Tibial nerve (tissue), 4 donors: ENCODE results near the gene SMIM7. TPM values are rescaled to one million over a fixed set of nuclear protein-coding genes. Genes with fewer than 3 reads are reported as not detected.

Experiments
- DNase-seq, 2 donors: peaks; one replicate each; pipeline ENCODE4 v3.0.0-alpha.2; 2019; ENCODE audit warnings: low spot score in 2 of 2
- H3K27ac ChIP-seq, 4 donors: fragments of 200-600 bp; sonication (generic) in 3 of 4; one replicate each; pipeline ENCODE4 v1.5.1; 2017 to 2019; ENCODE audit warnings: mild to moderate bottlenecking in 1 of 4
- H3K27me3 ChIP-seq, 2 donors: fragments of 200-600 bp; sonication (generic) in 1 of 2; one replicate each; pipeline versions ENCODE4 v1.5.1 to v1.6.0; 2017 to 2019
- H3K36me3 ChIP-seq, 3 donors: fragments of 200-600 bp; sonication (generic); one replicate each; pipeline ENCODE4 v1.5.1; 2018 to 2019
- H3K4me1 ChIP-seq, 4 donors: fragments of 200-600 bp; sonication (generic) in 3 of 4; one replicate each; pipeline ENCODE4 v1.5.1; 2017 to 2019
- H3K4me3 ChIP-seq, 4 donors: fragments of 200-600 bp; sonication (generic) in 3 of 4; one replicate each; pipeline ENCODE4 v1.5.1; 2017 to 2019; ENCODE audit warnings: mild to moderate bottlenecking in 1 of 4, moderate library complexity in 1 of 4
- H3K9me3 ChIP-seq, 4 donors: fragments of 200-600 bp; sonication (generic) in 3 of 4; one replicate each; pipeline ENCODE4 v1.5.1; 2017 to 2019
- EP300 ChIP-seq, 2 donors: sonication (generic); formaldehyde crosslinking; IDR thresholded peaks; one replicate each; pipeline ENCODE4 v1.6.1; 2017; ENCODE audit warnings: antibody characterized with exemption in 2 of 2, mild to moderate bottlenecking in 1 of 2
- POLR2A ChIP-seq, 2 donors: fragments of 450-650 bp; IDR thresholded peaks; one replicate each; pipeline ENCODE4 v1.6.1; 2017; ENCODE audit warnings: antibody characterized with exemption in 2 of 2, mild to moderate bottlenecking in 2 of 2, moderate library complexity in 2 of 2
- WGBS, 2 donors: methylation state at CpG; one replicate each; pipeline ENCODE4 v1.1.5; 2018; 5-methylcytosine and 5-hydroxymethylcytosine counted together
- total RNA-seq, 4 donors: library from RNA; depleted of rRNA; stranded (reverse); fragments of >200 nt; gene quantifications; one replicate each; pipeline ENCODE4 v1.1.0, GENCODE V29; 2016
- TF ChIP-seq, protein P1 (sequence below), 5 experiments: fragments of 200-600 bp in 3 of 5; fragments of 450-650 bp in 2 of 5; sonication (generic) in 3 of 5; IDR thresholded peaks; one replicate each; pipeline ENCODE4 v1.5.1; 2016 to 2019; ENCODE audit warnings: antibody characterized with exemption in 5 of 5, mild to moderate bottlenecking in 3 of 5, moderate library complexity in 2 of 5

Gene SMIM7
- 100 to 1,000 TPM; 105 to 175 (median 132) TPM for total RNA-seq

DNA sequence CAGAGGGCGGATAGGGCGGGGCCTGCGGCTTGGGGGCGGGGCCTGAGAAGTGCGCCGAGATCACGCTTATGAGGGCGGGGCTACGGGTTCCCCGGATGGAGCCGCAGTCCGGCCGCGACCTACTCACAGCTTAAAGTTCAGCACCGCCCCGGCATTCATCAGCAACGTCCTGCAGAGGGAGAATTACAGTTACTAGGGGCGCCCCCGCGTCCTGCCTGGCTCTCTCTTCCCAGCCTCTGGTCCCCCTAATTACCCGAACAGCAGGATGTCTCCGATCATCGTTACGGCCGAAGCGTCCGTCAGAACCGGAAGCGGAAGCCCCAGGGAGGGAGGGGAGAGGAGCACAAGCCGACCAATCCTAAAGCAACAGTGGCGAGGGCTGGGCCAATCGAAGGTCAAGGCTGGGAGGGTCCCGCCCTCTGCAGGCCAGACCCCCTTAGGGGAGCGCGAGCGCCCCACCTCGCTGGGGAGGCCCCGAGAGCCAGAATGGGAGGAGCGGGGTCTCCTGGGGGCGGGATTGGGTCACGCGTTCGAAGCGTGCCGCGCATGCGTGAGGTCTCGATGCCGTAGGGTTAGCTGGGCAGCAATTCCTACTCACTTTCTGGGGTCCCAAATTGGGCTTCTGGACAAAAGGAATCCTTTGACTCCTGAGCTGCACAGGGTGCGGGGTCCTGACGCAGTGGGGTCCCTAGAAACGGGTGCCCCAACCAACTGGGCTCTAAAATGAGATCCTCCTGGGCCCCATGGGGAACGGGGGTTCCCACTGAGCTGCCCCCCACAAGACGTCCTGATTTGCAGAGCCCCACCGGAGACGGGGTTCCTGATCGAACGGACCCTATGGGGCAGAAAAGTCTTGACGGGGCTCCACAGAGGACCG, at the start of gene SMIM7:
SMIM7 (minus strand) TSS at position 313 of the 877 bp plus-strand sequence; CDS start at position 279, 34 bp downstream.
- DNase-seq = peak; percentile 96
- TF ChIP-seq, protein P1, sequence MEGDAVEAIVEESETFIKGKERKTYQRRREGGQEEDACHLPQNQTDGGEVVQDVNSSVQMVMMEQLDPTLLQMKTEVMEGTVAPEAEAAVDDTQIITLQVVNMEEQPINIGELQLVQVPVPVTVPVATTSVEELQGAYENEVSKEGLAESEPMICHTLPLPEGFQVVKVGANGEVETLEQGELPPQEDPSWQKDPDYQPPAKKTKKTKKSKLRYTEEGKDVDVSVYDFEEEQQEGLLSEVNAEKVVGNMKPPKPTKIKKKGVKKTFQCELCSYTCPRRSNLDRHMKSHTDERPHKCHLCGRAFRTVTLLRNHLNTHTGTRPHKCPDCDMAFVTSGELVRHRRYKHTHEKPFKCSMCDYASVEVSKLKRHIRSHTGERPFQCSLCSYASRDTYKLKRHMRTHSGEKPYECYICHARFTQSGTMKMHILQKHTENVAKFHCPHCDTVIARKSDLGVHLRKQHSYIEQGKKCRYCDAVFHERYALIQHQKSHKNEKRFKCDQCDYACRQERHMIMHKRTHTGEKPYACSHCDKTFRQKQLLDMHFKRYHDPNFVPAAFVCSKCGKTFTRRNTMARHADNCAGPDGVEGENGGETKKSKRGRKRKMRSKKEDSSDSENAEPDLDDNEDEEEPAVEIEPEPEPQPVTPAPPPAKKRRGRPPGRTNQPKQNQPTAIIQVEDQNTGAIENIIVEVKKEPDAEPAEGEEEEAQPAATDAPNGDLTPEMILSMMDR (IDR thresholded peaks at IDR 0.05) = peak in 3 of 5 experiments; percentile 27 to 49 (median 32)
- TF ChIP-seq POLR2A (IDR thresholded peaks at IDR 0.05) = peak; percentile 72 to 87
- peak; percentile 87 to 98 for TF ChIP-seq EP300 (IDR thresholded peaks at IDR 0.05)
- Histone ChIP-seq H3K4me3 (peak within 1 kb of the TSS; percentile 54 to 87 (median 78)), H3K4me1 (peaks cover 0 to 52% (median 16%) of the 10 kb centered on the region in 4 donors), H3K27ac (peak within 1 kb of the TSS; percentile 86 to 97 (median 90)), H3K36me3 (peaks cover 4 to 29% (median 7%) of the 10 kb centered on the region in 3 donors), H3K27me3 (no peaks in the 10 kb centered on the region), H3K9me3 (no peaks in the 10 kb centered on the region)
- WGBS, 2 donors = 0 to 1% methylated on average over 46 to 49 of the region's 60 CpGs

DNA sequence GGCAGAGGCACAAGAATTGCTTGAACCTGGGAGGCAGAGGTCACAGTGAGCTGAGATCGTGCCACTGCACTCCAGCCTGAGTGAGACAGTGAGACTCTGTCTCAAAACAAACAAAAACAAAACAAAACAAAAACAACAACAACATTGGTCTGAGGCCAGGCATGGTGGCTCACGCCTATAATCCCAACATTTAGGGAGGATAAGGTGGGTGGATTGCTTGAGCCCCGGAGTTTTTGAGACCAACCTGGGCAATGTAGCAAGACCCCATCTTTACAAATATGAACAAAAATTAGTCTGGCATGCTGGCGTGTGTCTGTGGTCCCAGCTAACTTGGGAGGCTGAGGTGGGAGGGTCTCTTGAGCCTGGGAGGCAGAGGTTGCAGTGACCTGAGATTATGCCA, 43.7 kb upstream of the SMIM7 start:
- TF ChIP-seq EP300 (IDR thresholded peaks at IDR 0.05) = no peak
- no peak for TF ChIP-seq POLR2A (IDR thresholded peaks at IDR 0.05)
- TF ChIP-seq, protein P1 (IDR thresholded peaks at IDR 0.05) = no peak

DNA sequence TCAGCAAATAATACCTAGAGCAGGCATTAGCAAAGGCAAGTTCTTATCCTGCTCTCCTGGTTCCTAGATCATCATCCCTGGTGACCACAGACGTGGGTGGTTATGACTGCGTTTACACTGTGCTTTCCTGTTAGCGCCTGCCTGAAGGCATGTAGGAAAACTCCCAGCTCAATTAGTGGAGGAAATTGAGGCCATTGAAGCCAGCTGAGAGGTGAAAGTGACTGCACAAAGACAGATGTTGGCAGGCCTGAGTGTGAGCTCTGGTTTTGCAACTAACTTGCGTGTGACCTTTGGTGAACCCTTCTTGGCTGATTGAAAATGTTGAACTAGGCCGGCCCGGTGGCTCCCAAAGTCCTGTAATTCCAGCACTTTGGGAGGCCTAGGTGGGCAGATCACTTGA, 42.2 kb upstream of the SMIM7 start:
- WGBS, 2 donors = 21 to 39% methylated on average over 6 of the region's 6 CpGs
- TF ChIP-seq POLR2A (IDR thresholded peaks at IDR 0.05) (no peak), EP300 (IDR thresholded peaks at IDR 0.05) (peak in 1 of 2 donors; percentile 79)
- no peaks in the 10 kb centered on the region for H3K9me3 ChIP-seq
- peak; percentile 43 to 83 for DNase-seq
- H3K4me3 ChIP-seq = no peak overlapping the region
- no peaks in the 10 kb centered on the region for H3K27me3 ChIP-seq
- peaks cover 0 to 21% (median 0%) of the 10 kb centered on the region in 4 donors for H3K4me1 ChIP-seq
- H3K36me3 ChIP-seq = no peaks in the 10 kb centered on the region
- no peak overlapping the region for H3K27ac ChIP-seq

More for the DNA sequence above, 43.7 kb upstream of the SMIM7 start:
- 76 to 83% methylated on average over 4 of the region's 4 CpGs for WGBS, 2 donors
- no peak for DNase-seq
- H3K4me3 ChIP-seq = no peak overlapping the region
- H3K9me3 ChIP-seq = no peaks in the 10 kb centered on the region
- H3K4me1 ChIP-seq = peaks cover 0 to 21% (median 0%) of the 10 kb centered on the region in 4 donors
- no peaks in the 10 kb centered on the region for H3K27me3 ChIP-seq
- no peak overlapping the region for H3K27ac ChIP-seq
- no peaks in the 10 kb centered on the region for H3K36me3 ChIP-seq

DNA sequence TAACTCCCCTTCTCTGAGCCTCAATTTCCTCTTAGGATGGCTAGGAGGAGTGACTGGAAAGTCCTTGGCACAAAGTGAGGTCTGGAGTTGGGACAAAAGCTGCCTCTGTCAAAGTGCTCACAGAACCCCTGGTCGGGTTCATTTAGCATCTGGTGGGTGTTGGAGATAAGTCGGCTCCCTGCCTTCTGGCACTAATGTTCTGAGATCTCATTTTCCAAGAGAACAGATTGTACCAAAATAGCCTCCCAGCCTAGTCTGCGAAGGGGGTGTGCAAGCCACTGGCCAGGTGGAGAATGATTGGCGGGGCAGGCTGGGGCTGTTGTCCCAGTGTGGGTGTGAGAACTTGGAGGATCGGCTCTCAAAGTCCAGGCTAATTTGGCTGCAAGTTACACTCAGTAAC, 39.0 kb upstream of the SMIM7 start:
- peaks cover 0 to 5% (median 0%) of the 10 kb centered on the region in 4 donors for H3K9me3 ChIP-seq
- no peak overlapping the region for H3K4me3 ChIP-seq
- no peaks in the 10 kb centered on the region for H3K36me3 ChIP-seq
- WGBS, 2 donors = 44 to 51% methylated on average over 5 of the region's 5 CpGs
- TF ChIP-seq EP300 (IDR thresholded peaks at IDR 0.05) = peak in 1 of 2 donors; percentile 63
- TF ChIP-seq, protein P1 (IDR thresholded peaks at IDR 0.05) = no peak
- DNase-seq = peak; percentile 21 to 68
- no peaks in the 10 kb centered on the region for H3K27me3 ChIP-seq
- H3K27ac ChIP-seq = peak overlapping the region in 1 of 4 donors; percentile 40
- peaks cover 0 to 21% (median 0%) of the 10 kb centered on the region in 4 donors for H3K4me1 ChIP-seq

DNA sequence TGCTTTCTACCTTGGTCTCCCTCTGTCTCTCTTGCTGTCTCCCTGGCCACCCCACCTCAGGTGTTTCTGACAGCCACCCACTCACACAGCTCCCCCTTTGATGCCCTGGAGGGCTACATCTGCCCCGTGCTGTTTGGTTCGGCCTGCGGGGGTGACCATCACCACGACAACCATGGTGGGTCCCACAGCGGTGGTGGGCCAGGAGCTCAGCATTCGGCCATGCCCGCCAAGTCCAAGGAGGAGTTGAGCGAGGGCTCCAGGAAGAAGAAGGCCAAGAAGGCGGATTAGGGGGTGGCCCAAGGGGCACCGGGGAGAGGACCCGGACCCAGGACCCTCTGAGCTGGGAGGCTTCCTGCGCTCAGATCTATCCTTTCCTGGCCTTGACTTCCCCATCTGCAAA, 28.1 kb upstream of the SMIM7 start:
- Histone ChIP-seq H3K9me3 (peaks cover 0 to 26% (median 1%) of the 10 kb centered on the region in 4 donors), H3K4me3 (no peak overlapping the region)
- WGBS, 2 donors = 93 to 96% methylated on average over 9 to 11 of the region's 12 CpGs

More for the DNA sequence above, 28.1 kb upstream of the SMIM7 start:
- no peak for DNase-seq
- Histone ChIP-seq H3K27ac (no peak overlapping the region), H3K4me1 (no peaks in the 10 kb centered on the region), H3K27me3 (no peaks in the 10 kb centered on the region), H3K36me3 (peaks cover 0 to 6% (median 0%) of the 10 kb centered on the region in 3 donors)
- TF ChIP-seq POLR2A (IDR thresholded peaks at IDR 0.05) (no peak), EP300 (IDR thresholded peaks at IDR 0.05) (no peak)
- TF ChIP-seq, protein P1 (IDR thresholded peaks at IDR 0.05) = no peak
